ENCODE data around the gene CD151. TPM values are rescaled to one million over a fixed set of nuclear protein-coding genes. Genes with fewer than 3 reads are reported as not detected.

Gene CD151
- total RNA-seq, 1 donor from 2014 or later, result 108 TPM

DNA sequence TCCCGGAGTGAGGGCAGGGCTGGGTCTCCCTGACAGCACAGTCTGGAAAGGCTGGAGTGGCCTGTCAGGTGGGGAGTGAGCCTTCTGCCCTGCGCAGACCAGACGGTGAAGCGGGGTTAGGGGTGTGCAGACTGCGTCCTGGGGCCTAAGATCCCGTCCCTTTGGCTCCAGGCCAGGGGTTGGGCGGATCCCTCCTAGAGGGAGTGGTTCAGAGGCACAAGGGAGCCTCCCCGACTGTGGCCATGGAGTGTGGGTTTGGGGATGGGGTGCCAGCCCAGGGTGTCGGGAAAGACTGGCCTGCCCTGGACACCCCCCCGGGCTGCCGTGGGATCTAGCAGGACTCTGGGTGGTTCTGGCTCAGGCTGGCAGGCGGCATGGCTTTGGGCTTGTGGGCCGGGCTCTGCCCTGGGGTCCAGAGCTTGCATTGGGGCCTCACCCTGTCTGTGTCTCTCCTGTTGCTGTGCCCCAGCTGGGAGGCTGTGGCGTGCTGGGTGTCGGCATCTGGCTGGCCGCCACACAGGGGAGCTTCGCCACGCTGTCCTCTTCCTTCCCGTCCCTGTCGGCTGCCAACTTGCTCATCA is 29.4 kb downstream of the CD151 start:
- Mint-ChIP-seq H3K9me3 (no peaks in the 10 kb centered on the region), H3K27ac (ENCODE audit: unreplicated experiment) (no peak overlapping the region), H3K36me3 (ENCODE audit: low read depth) (no peaks in the 10 kb centered on the region), H3K4me1 (peaks cover 4% of the 10 kb centered on the region), H3K27me3 (ENCODE audit: low read depth) (no peaks in the 10 kb centered on the region), H3K4me3 (peak overlapping the region; percentile 67)
- DNase-seq (ENCODE audit: low read depth, low spot score), result no peak
- TF ChIP-seq, protein P1, sequence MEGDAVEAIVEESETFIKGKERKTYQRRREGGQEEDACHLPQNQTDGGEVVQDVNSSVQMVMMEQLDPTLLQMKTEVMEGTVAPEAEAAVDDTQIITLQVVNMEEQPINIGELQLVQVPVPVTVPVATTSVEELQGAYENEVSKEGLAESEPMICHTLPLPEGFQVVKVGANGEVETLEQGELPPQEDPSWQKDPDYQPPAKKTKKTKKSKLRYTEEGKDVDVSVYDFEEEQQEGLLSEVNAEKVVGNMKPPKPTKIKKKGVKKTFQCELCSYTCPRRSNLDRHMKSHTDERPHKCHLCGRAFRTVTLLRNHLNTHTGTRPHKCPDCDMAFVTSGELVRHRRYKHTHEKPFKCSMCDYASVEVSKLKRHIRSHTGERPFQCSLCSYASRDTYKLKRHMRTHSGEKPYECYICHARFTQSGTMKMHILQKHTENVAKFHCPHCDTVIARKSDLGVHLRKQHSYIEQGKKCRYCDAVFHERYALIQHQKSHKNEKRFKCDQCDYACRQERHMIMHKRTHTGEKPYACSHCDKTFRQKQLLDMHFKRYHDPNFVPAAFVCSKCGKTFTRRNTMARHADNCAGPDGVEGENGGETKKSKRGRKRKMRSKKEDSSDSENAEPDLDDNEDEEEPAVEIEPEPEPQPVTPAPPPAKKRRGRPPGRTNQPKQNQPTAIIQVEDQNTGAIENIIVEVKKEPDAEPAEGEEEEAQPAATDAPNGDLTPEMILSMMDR (conservative IDR thresholded peaks at IDR 0.05), result no peak

DNA sequence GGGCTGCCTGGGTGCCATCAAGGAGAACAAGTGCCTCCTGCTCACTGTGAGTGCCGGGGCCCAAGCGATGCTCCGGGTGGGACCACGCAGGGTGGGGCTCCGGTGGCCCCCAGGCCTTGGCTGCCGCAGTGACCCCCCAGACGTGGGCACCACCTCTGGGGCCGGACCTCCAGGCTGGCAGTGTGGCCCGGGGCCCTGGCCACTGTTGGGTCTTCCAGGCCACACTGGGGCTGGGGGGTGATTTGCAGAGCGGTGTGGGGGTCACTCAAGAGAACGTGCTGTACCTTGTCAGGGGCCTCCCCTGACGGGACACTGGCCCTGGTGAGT is 29.9 kb downstream of the CD151 start:
- Mint-ChIP-seq H3K9me3 (no peaks in the 10 kb centered on the region), H3K27ac (ENCODE audit: unreplicated experiment) (no peak overlapping the region), H3K36me3 (ENCODE audit: low read depth) (no peaks in the 10 kb centered on the region), H3K27me3 (ENCODE audit: low read depth) (no peaks in the 10 kb centered on the region), H3K4me3 (no peak overlapping the region), H3K4me1 (peaks cover 4% of the 10 kb centered on the region)
- TF ChIP-seq, protein P1 (conservative IDR thresholded peaks at IDR 0.05), result no peak
- no peak for DNase-seq (ENCODE audit: low read depth, low spot score)

- Mint-ChIP-seq H3K27me3 (ENCODE audit: low read depth) (no peaks in the 10 kb centered on the region), H3K36me3 (ENCODE audit: low read depth) (no peaks in the 10 kb centered on the region), H3K27ac (ENCODE audit: unreplicated experiment) (no peak overlapping the region), H3K9me3 (no peaks in the 10 kb centered on the region), H3K4me1 (peaks cover 4% of the 10 kb centered on the region), H3K4me3 (peak overlapping the region; percentile 56)
- TF ChIP-seq, protein P1 (conservative IDR thresholded peaks at IDR 0.05), result no peak
- DNase-seq (ENCODE audit: low read depth, low spot score), result no peak
Observed at GRCh38 chr11:863023-863909, 30.5 kb downstream of the CD151 start.

- no peak for DNase-seq (ENCODE audit: low read depth, low spot score)
- H3K4me1 Mint-ChIP-seq, result peaks cover 4% of the 10 kb centered on the region
- H3K9me3 Mint-ChIP-seq, result no peaks in the 10 kb centered on the region
- H3K36me3 Mint-ChIP-seq (ENCODE audit: low read depth), result no peaks in the 10 kb centered on the region
- H3K27me3 Mint-ChIP-seq (ENCODE audit: low read depth), result no peaks in the 10 kb centered on the region
- TF ChIP-seq, protein P1 (conservative IDR thresholded peaks at IDR 0.05), result no peak
- H3K4me3 Mint-ChIP-seq, result peak overlapping the region; percentile 68
- H3K27ac Mint-ChIP-seq (ENCODE audit: unreplicated experiment), result peak overlapping the region; percentile 50
Observed at GRCh38 chr11:863910-864827, 31.4 kb downstream of the CD151 start.

GRCh38 chr11:864898-865297 is 32.1 kb downstream of the CD151 start:
- H3K27ac Mint-ChIP-seq (ENCODE audit: unreplicated experiment), result no peak overlapping the region
- H3K36me3 Mint-ChIP-seq (ENCODE audit: low read depth), result no peaks in the 10 kb centered on the region
- H3K27me3 Mint-ChIP-seq (ENCODE audit: low read depth), result no peaks in the 10 kb centered on the region
- TF ChIP-seq, protein P1 (conservative IDR thresholded peaks at IDR 0.05), result no peak
- H3K9me3 Mint-ChIP-seq, result no peaks in the 10 kb centered on the region
- peaks cover 4% of the 10 kb centered on the region for H3K4me1 Mint-ChIP-seq
- no peak for DNase-seq (ENCODE audit: low read depth, low spot score)
- H3K4me3 Mint-ChIP-seq, result peak overlapping the region; percentile 68

Data from neural crest cell (in vitro differentiated cells).